Stimulated activated CD4-positive, alpha-beta T cell treated with anti-CD3 and anti-CD28 coated beads, Interleukin-1b, Interleukin-23, amount 100 ng/mL, for 4 hours (primary cell): Measurements from ENCODE around the gene LANCL3.
"Not testable (repeated sequence)": the region's sequence is repeated elsewhere in the genome, so short reads cannot be mapped to it uniquely, and the experiment has no call there.

Source experiments
- DNase-seq, 2 donors: peaks; one replicate each; pipeline ENCODE4 v3.0.0-alpha.2; 2020; ENCODE audit warnings: low read depth in 2 of 2

The LANCL3 gene

DNA sequence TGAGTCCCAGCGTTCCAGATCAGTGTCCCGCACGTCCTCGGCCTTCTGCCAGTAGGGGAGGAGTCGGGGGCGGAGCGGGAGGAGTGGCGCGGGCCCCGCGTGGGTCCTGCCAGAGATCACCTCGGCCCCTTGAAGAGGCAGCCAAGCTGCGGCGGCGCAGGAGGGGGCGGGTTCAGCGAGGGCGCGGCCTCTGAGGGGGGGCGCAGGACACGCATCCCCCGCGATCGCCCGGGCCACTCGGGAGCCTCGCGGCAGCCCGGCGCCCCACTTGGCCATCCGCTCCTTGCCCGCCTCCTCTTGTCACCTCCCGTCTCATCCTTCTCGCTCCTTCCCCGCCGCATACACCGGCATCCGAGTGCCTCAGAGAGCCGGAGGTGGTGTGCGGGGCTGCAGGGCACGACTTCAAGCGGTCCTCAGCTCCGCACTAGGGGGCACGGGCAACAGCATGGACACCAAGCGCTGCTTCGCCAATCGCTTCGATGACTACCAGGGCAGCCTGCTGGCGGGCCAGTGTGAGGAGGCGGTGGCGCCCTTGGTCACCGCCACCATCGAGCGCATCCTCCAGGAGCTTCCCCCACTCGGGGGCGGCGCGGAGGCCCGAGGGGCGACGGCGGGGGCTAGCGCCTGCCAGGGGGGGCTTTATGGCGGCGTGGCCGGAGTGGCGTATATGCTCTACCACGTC is at the start of gene LANCL3:
Gene LANCL3, plus strand, starts transcription at position 236 of the 682 bp plus-strand sequence. Its CDS starts 210 bp downstream, at position 446.
- DNase-seq: not testable (repeated sequence)

GRCh38 chrX:37523673-37524072 is 47.8 kb upstream of the LANCL3 start:
- DNase-seq: not testable (repeated sequence)

GRCh38 chrX:37541991-37542390 is 29.5 kb upstream of the LANCL3 start:
- DNase-seq: no peak

- DNase-seq: no peak
Observed at GRCh38 chrX:37542791-37543190, 28.7 kb upstream of the LANCL3 start.

DNA sequence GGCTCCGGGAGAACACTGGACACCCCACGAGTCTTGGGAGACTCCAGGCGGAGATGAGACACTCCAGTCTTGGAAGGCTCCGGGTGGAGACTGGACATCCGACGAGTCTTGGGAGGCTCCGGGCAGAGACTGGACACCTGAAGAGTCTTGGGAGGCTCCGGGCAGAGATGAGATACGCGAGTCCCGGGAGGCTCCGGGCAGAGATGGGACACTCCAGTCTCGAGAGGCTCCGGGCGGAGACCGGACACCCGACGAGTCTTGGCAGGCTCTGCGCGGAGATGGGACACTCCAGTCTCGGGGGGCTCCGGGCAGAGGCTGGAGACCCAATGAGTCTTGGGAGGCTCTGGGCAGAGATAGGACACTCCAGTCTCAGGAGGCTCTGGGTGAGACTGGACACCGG is 28.1 kb upstream of the LANCL3 start:
- no peak for DNase-seq

- DNase-seq: not testable (repeated sequence)
Observed at GRCh38 chrX:37544531-37544930, 26.9 kb upstream of the LANCL3 start.

DNA sequence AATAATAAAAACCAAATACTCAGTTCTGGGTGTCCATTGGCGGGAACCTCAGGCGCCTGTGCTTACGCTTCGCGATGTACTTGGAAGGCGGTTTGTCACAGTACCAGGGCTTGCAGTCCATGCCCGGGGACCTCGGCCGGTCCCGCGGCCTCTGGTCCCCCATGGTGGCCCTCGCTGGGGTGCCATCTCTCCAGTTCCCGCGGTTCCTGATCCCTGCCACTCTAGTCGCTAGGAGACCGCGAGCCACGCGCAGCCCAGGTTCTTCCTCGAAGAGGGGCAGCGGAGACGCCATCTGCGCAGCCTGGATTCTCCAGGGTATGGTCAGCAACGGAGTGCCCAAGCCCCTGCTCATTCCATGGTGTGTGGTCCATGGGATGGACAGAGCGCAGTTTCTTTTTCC is 26.4 kb upstream of the LANCL3 start:
- no peak for DNase-seq

DNA sequence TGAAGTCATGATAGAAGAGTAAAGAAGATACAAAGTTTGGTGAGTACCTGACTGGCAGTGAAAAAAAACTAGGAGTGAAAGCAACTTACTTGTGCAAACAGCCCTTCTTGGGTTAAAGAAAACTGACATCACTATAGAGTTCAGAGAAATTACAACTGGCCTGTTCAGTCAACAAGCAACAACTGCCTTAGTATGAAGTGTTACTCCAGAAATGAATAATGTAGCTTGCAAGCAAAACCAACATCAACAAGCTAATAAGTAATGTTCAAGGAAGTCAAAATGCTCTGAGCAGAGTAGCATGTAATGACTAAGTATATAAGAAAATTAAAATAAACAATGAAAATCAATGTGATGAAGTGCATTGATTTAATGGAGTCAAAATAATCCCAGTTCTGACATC is 21.8 kb upstream of the LANCL3 start:
- DNase-seq: not testable (repeated sequence)

GRCh38 chrX:37553476-37553875 is 18.0 kb upstream of the LANCL3 start:
- no peak for DNase-seq

GRCh38 chrX:37565254-37565653 is 6.2 kb upstream of the LANCL3 start:
- not testable (repeated sequence) for DNase-seq

DNA sequence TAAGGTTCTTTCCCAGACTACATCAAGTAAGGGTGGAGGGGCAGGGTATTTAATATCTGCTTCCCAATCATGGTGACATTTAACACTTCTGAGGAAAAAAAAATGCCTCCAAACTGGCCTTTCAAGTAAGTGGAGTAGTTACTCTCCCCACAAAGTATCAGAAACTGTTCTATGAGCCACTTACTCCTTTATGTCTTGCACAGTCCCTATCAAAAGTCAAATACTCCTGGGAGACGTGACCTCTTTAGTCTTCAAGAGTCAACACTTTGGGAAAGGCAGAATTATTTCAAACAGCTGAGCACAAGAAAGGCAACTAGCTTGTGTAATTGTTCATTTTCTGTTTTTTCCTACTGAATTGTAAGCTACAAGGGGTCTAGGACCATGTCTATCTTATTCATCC is 1.1 kb upstream of the LANCL3 start:
- not testable (repeated sequence) for DNase-seq

- not testable (repeated sequence) for DNase-seq
Observed at GRCh38 chrX:37572108-37572587, 687 bp downstream of the LANCL3 start.

- DNase-seq: not testable (repeated sequence)
Observed at GRCh38 chrX:37573121-37573520, 1.7 kb downstream of the LANCL3 start.

- no peak for DNase-seq
Observed at GRCh38 chrX:37578045-37578444, 6.6 kb downstream of the LANCL3 start.

DNA sequence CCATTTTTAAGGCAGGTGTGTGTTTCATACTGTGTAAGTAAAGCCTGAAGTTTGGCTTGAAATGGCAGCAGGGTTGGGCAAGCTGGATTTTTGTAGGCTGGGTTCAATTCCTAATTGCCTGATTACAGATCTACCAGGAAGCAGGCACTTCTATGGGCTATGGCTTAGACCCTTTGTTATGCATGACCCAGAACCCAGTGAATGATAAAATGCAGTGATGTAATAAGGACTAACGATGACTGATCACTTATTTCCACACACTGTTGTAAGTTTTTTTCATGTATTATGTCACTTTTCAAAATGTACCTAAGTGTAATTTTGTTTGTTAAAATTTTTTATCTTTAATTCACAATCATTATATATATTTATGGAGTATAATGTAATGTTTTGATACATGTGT is 8.6 kb downstream of the LANCL3 start:
- no peak for DNase-seq

DNA sequence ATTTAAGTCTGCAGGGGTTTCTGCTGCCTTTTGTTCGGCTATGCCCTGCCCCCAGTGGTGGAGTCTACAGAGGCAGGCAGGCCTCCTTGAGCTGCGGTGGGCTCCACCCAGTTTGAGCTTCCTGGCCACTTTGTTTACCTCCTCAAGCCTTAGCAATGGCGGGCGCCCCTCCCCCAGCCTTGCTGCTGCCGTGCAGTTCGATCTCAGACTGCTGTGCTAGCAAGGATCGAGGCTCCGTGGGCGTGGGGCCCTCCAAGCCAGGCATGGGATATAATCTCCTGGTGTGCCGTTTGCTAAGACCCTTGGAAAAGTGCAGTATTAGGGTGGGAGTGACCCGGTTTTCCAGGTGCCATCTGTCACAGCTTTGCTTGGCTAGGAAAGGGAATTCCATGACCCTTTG is 15.9 kb downstream of the LANCL3 start:
- DNase-seq: not testable (repeated sequence)

DNA sequence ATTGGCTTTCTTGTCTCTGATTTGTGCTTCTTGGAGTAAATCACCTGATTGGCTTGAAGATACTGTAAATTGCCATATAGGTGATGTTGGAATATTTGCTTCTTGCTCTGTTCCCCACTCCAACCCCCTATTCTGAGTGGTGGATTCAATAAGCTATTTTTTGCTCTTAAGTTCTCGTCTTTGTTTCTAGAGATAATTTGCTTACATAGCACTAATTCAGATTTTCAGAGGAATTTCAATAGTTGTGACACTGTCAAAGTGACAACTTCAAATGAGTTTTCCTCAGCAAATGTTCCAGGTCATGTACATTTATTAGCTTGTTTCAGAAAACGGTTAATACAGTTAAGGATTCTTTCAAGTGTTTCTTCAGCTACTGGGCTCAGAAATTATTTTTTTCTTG is 18.6 kb downstream of the LANCL3 start:
- DNase-seq: no peak

GRCh38 chrX:37594755-37595382 is 23.4 kb downstream of the LANCL3 start:
- no peak for DNase-seq

DNA sequence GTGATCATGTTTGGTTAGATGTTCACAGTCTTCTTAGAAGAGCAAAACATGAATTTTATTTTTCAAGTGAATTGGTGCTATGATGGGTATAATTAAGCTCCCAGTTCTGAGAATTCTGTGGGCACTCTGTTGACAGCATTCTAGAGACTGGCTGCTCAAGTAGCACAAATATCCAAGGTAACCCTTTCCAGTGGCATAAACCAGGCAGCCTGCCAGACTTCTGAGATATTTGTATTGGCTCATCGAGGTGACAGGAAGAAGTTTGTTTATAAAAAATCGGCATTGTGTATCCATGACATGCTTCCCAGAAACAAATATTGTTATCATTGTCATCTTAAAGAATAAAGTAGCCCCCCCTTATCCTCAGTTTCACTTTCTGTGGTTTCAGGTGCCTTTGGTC is 28.3 kb downstream of the LANCL3 start:
- no peak for DNase-seq

- no peak for DNase-seq
Observed at GRCh38 chrX:37603938-37604409, 32.5 kb downstream of the LANCL3 start.

GRCh38 chrX:37607243-37607642 is 35.8 kb downstream of the LANCL3 start:
- DNase-seq: no peak

DNA sequence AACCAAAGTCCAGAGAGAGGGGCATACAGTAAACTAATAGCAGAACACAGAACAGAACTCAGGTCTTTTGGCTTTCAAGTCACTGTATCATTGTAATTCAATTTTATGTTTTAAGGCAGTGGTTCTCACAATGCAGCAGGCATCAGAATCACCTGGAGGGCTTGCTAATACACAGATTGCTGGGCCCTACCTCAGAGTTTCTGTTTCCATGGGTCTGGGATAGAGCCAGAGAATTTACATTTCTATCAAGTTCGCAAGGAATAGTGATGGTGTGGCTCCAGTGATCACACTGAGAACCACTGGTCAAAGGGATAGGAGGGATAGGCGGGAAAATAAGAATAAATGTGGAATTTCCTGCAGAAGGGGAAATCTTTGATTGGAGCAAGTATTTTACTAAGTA is 36.7 kb downstream of the LANCL3 start:
- no peak for DNase-seq

- DNase-seq: no peak
Observed at GRCh38 chrX:37609727-37610126, 38.3 kb downstream of the LANCL3 start.
